Ascending aorta (tissue), 2 donors: ENCODE measurements around the gene TMEM154. TPM values are rescaled to one million over a fixed set of nuclear protein-coding genes. Genes with fewer than 3 reads are reported as not detected.

ENCODE experiments used
- DNase-seq, 2 donors: peaks; one replicate each; pipeline ENCODE4 v3.0.0-alpha.2; 2019; ENCODE audit warnings: low spot score in 2 of 2
- H3K27ac ChIP-seq, 2 donors: fragments of 200-600 bp; sonication (generic); one replicate each; pipeline ENCODE4 v1.5.1; 2016 to 2017; ENCODE audit warnings: mild to moderate bottlenecking in 1 of 2
- H3K27me3 ChIP-seq: fragments of 200-600 bp; sonication (generic); one replicate; pipeline ENCODE4 v1.5.1; 2017
- H3K36me3 ChIP-seq, 2 donors: fragments of 200-600 bp; sonication (generic); one replicate each; pipeline ENCODE4 v1.5.1; 2016
- H3K4me1 ChIP-seq, 2 donors: fragments of 200-600 bp; sonication (generic); one replicate each; pipeline ENCODE4 v1.5.1; 2016 to 2017; ENCODE audit warnings: mild to moderate bottlenecking in 1 of 2
- H3K4me3 ChIP-seq, 2 donors: fragments of 200-600 bp; sonication (generic); one replicate each; pipeline ENCODE4 v1.5.1; 2016 to 2017; ENCODE audit warnings: mild to moderate bottlenecking in 1 of 2
- H3K9me3 ChIP-seq, 2 donors: fragments of 200-600 bp; sonication (generic); one replicate each; pipeline ENCODE4 v1.5.1; 2016
- CTCF ChIP-seq, 3 experiments: fragments of 200-600 bp in 2 of 3; fragments of 450-650 bp in 1 of 3; sonication (generic) in 2 of 3; IDR thresholded peaks; one replicate each; pipeline ENCODE4 v1.5.1; 2016 to 2019; ENCODE audit warnings: antibody characterized with exemption in 3 of 3, mild to moderate bottlenecking in 1 of 3, moderate library complexity in 1 of 3
- intact Hi-C: fragments of 100-400 bp; cut with DNase I; formaldehyde crosslinking; loops from one replicate; pipeline ENCODE4 v1.15.1; 2023
- total RNA-seq: library from RNA; depleted of rRNA; stranded (reverse); fragments of >200 nt; gene quantifications from one replicate; pipeline ENCODE4 v1.1.0, GENCODE V29; 2016

Gene TMEM154
- total RNA-seq, 1 donor from 2014 or later, result 1.4 TPM

DNA sequence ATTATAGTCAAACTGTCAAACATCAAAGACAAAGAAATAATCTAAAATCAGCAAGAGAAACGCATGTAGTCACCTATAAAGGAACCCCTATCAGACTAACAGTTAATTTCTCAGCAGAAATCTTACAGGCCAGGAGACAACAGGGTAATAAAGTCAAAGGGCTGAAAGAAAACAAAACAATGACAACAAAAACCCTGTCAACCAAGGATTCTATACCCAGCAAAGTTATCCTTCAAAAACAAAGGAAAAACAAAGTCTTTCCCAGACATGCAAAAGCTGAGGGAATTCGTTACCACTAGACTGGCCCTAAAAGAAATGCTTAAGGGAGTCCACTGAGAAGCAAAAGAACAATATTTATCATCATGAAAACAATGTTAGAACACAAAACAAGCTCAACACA, 22.1 kb downstream of the TMEM154 start:
- intact Hi-C loops, result no loop called here
- H3K27ac ChIP-seq, result no peak overlapping the region
- H3K9me3 ChIP-seq, result peaks cover 0 to 11% of the 10 kb centered on the region in 2 donors
- TF ChIP-seq CTCF (IDR thresholded peaks at IDR 0.05), result no peak
- H3K27me3 ChIP-seq, result no peaks in the 10 kb centered on the region
- DNase-seq, result no peak
- H3K36me3 ChIP-seq, result no peaks in the 10 kb centered on the region
- H3K4me3 ChIP-seq, result no peak overlapping the region
- H3K4me1 ChIP-seq, result no peaks in the 10 kb centered on the region

DNA sequence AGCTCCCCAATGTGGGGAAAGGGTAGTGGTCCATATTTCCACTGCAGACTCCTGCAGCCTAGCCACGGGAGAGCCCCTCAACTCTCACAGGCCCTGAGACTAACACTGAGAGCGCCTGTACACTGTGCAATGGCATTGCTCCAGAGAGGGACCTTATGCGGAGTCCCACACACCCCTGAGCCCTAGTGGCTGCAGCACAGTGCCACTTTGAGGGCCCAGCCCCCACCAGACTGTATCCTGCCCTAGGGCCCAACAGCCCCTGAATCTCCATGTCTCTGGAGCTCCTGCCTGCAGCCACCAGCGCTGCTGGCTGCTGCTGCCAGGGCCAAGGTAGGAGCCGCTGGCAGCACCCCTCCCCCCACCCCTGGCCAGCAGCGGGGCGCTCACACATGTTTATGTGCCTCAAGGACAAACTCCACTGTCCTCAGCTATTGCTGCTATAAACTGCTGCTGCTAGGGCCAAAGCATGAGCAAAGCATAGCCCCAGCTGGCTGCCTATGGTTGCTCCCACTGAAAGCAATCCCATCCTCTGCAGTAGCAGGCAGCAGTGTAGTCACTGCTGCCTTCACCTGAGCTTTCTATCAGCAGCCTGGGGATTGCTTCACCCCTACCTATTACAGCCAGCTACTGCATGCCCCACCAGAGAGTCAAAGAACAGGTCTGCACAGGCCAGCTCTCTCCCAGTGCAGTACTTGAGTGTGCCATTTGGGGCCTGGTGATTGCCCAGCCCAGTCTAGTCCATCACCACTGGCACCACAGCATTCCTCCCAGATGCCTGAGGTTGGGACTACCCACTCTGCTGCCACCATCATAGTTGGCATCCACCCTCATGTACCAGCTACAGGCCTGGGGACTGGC, 24.3 kb downstream of the TMEM154 start:
- intact Hi-C loops, result no loop called here
- H3K9me3 ChIP-seq, result peaks cover 0 to 11% of the 10 kb centered on the region in 2 donors
- H3K4me1 ChIP-seq, result no peaks in the 10 kb centered on the region
- no peak for TF ChIP-seq CTCF (IDR thresholded peaks at IDR 0.05)
- no peak overlapping the region for H3K4me3 ChIP-seq
- DNase-seq, result no peak
- no peaks in the 10 kb centered on the region for H3K36me3 ChIP-seq
- H3K27ac ChIP-seq, result no peak overlapping the region
- H3K27me3 ChIP-seq, result no peaks in the 10 kb centered on the region

DNA sequence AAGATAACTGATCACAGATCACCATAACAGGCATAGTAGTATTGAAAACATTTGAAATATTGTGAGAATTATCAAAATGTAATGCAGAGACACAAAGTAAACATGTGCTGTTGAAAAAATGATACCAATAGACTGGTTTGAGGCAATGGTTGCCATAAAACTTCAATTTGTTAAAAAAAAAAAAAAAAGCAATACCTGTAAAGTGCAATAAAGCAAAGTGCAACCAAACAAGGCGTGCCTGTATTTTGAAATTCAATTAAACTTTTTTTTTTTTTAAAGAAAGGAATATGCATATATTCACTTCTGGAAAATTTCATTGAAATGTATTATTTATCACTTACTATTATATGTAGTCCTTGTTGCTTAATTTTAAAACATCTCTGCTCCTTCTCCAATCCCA, 27.7 kb downstream of the TMEM154 start:
- Histone ChIP-seq H3K4me1 (no peaks in the 10 kb centered on the region), H3K27ac (no peak overlapping the region), H3K36me3 (no peaks in the 10 kb centered on the region), H3K9me3 (peaks cover 0 to 9% of the 10 kb centered on the region in 2 donors), H3K27me3 (no peaks in the 10 kb centered on the region), H3K4me3 (no peak overlapping the region)
- no peak for TF ChIP-seq CTCF (IDR thresholded peaks at IDR 0.05)
- DNase-seq, result no peak
- intact Hi-C loops, result no loop called here

GRCh38 chr4:152651473-152652060, 28.2 kb downstream of the TMEM154 start:
- intact Hi-C loops, result no loop called here
- no peak overlapping the region for H3K27ac ChIP-seq
- no peaks in the 10 kb centered on the region for H3K27me3 ChIP-seq
- no peaks in the 10 kb centered on the region for H3K36me3 ChIP-seq
- DNase-seq, result no peak
- H3K9me3 ChIP-seq, result peaks cover 0 to 3% of the 10 kb centered on the region in 2 donors
- no peaks in the 10 kb centered on the region for H3K4me1 ChIP-seq
- no peak overlapping the region for H3K4me3 ChIP-seq
- no peak for TF ChIP-seq CTCF (IDR thresholded peaks at IDR 0.05)

DNA sequence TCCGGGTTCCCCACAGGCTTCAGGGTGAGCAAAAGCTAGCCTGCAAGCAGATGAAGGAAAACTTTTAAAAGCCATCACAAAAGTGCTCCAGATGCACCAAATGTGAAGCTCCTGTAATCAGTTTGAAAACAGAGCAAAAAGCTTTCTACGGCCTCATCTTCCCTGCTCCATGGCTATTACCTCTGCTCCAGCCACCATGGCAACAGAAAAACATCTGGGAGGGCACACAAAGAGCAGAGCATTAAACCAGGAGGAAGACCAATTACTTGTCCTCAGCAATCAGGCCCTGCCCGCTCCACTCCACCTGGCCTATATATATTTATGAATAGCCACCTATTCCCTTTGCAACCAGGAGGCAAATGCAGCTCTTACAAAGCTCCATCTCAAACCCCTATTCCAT, 33.6 kb downstream of the TMEM154 start:
- DNase-seq, result no peak
- no peak for TF ChIP-seq CTCF (IDR thresholded peaks at IDR 0.05)
- no peaks in the 10 kb centered on the region for H3K9me3 ChIP-seq
- no peak overlapping the region for H3K27ac ChIP-seq
- no peak overlapping the region for H3K4me3 ChIP-seq
- H3K36me3 ChIP-seq, result no peaks in the 10 kb centered on the region
- no peaks in the 10 kb centered on the region for H3K27me3 ChIP-seq
- no peaks in the 10 kb centered on the region for H3K4me1 ChIP-seq
- intact Hi-C loops, result no loop called here
